ENCODE data around the gene PECR.

DNA sequence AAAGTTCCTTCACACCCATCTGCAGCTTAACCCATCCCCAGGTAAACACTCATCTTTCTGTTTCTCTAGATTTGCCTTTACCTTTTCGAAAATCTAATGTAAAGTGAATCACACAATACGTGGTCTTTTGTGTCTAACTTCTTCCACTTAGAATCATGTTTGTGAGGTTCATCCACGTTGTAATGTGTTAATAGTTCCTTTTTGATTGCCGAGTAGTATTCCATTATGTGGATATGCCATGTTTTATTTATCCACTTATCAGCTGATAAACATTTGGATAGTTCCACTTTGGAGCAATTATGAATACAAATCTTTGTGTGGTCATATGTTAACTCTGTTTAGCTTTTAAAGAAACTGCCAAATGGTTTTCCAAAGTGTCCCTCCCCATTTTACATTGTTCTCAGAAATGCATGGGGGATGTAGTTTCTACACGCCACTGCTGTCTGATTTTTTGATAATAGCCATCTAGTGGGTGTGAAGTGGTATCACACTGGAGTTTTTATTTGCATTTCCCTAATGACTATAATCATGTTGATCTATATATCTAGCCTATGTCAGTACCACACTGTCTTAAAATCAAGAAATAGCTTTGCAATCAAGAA is 22.3 kb downstream of the PECR start:
- no peak for TF ChIP-seq POLR2A (IDR thresholded peaks at IDR 0.05; ENCODE audit: low read depth, low read length)
- TF ChIP-seq CTCF (conservative IDR thresholded peaks at IDR 0.05; ENCODE audit: low read depth, low read length) = 0 out of 2 replicates have a peak, but pooled peaks have one; percentile 2
- no peak for TF ChIP-seq SMC3 (IDR thresholded peaks at IDR 0.05; ENCODE audit: low read depth, low read length)
- TF ChIP-seq RFX5 (IDR thresholded peaks at IDR 0.05; ENCODE audit: low read depth, low read length) = no peak
- no peak for TF ChIP-seq MAZ (IDR thresholded peaks at IDR 0.05; ENCODE audit: borderline replicate concordance, low read depth, low read length)
- TF ChIP-seq, protein P1, sequence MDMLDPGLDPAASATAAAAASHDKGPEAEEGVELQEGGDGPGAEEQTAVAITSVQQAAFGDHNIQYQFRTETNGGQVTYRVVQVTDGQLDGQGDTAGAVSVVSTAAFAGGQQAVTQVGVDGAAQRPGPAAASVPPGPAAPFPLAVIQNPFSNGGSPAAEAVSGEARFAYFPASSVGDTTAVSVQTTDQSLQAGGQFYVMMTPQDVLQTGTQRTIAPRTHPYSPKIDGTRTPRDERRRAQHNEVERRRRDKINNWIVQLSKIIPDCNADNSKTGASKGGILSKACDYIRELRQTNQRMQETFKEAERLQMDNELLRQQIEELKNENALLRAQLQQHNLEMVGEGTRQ (IDR thresholded peaks at IDR 0.05; ENCODE audit: low read depth, low read length) = no peak
- TF ChIP-seq, protein P2, sequence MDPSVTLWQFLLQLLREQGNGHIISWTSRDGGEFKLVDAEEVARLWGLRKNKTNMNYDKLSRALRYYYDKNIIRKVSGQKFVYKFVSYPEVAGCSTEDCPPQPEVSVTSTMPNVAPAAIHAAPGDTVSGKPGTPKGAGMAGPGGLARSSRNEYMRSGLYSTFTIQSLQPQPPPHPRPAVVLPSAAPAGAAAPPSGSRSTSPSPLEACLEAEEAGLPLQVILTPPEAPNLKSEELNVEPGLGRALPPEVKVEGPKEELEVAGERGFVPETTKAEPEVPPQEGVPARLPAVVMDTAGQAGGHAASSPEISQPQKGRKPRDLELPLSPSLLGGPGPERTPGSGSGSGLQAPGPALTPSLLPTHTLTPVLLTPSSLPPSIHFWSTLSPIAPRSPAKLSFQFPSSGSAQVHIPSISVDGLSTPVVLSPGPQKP (IDR thresholded peaks at IDR 0.05; ENCODE audit: borderline replicate concordance, low read depth, low read length) = no peak

Measured in IMR-90 (cell line).